Rectal smooth muscle tissue (tissue), 1 donor: Measurements from ENCODE around the gene SRGAP1.
"Not testable (repeated sequence)": the region's sequence is repeated elsewhere in the genome, so short reads cannot be mapped to it uniquely, and the experiment has no call there.

Source experiments
- H3K27ac ChIP-seq: one replicate; pipeline ENCODE4 v1.7.0; 2013; ENCODE audit warnings: low read depth, low read length, inconsistent platforms
- H3K27me3 ChIP-seq: one replicate; pipeline ENCODE4 v1.7.0; 2013; ENCODE audit warnings: low read length; ENCODE audit not compliant: control insufficient read depth, insufficient read depth
- H3K36me3 ChIP-seq: one replicate; pipeline ENCODE4 v1.7.0; 2013; ENCODE audit warnings: low read length; ENCODE audit not compliant: control insufficient read depth, insufficient read depth
- H3K4me1 ChIP-seq: one replicate; pipeline ENCODE4 v1.7.0; 2013; ENCODE audit warnings: low read length; ENCODE audit not compliant: control insufficient read depth, insufficient read depth
- H3K4me3 ChIP-seq: one replicate; pipeline ENCODE4 v1.7.0; 2013; ENCODE audit warnings: low read length
- H3K9ac ChIP-seq: one replicate; pipeline ENCODE4 v1.7.0; 2013; ENCODE audit warnings: low read length

Gene SRGAP1

DNA sequence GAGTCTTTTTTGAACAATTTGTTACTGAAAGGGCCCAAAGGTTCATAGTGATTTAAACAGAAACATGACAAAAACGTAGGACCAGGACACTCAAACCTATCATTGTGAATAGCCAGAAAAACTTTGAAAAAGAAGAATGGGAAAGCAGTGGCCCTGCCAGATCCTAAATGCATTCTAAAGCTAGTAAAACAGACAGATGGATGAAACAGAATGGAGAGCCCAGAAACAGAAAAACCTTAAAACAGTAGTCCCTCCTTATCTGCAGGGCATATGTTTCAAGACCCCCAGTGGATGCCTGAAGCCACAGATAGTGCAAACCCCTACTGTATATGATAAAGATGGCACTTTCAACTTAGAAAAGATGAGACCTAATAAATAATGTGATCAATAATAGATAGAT is 283.9 kb downstream of the SRGAP1 start:
- Histone ChIP-seq H3K36me3 (peaks cover 15% of the 10 kb centered on the region), H3K4me3 (no peak overlapping the region), H3K27me3 (no peaks in the 10 kb centered on the region), H3K27ac (no peak overlapping the region), H3K9ac (no peak overlapping the region), H3K4me1 (no peaks in the 10 kb centered on the region)

DNA sequence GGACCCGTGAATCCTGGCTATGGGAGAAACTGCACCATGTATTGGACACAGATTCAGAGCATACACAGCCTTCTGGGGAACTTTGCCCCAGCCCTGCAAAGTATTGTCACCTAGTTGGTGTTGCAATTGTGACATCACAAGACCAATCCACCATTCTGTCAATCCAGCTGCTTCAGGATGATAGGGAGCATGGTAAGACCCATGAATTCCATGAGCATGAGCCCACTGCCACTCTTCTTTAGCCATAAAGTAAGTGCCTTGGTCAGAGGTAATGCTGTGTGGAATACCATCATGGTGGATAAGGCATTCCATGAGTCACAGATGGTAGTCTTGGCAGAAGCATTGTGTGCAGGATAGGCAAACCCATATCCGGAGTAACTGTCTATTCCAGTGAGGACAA is 286.0 kb downstream of the SRGAP1 start:
- not testable (repeated sequence) for H3K4me3 ChIP-seq, H3K27ac ChIP-seq, H3K27me3 ChIP-seq, H3K9ac ChIP-seq, H3K4me1 ChIP-seq
- peaks cover 15% of the 10 kb centered on the region for H3K36me3 ChIP-seq

DNA sequence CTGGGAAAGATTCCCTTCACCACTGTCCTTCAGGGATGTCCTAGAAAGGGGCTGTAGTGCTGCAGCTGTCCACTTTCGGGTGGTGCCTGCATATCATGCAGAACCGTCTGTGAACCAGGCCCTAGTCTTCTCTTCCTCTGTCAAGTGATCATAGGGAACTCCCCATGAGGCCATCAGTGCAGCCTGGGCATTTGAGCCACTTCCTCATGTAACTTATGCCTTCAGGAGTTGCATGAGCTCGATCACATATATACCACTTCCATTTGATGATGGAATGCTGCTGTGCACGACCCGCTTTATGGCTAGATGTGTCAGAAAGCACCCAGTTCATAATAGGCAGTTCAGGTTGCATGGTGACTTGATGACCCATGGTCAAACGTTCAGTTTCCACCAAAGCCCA is 287.0 kb downstream of the SRGAP1 start:
- H3K27me3 ChIP-seq, H3K9ac ChIP-seq, H3K27ac ChIP-seq, H3K4me3 ChIP-seq, H3K4me1 ChIP-seq: not testable (repeated sequence)
- H3K36me3 ChIP-seq: peaks cover 15% of the 10 kb centered on the region

DNA sequence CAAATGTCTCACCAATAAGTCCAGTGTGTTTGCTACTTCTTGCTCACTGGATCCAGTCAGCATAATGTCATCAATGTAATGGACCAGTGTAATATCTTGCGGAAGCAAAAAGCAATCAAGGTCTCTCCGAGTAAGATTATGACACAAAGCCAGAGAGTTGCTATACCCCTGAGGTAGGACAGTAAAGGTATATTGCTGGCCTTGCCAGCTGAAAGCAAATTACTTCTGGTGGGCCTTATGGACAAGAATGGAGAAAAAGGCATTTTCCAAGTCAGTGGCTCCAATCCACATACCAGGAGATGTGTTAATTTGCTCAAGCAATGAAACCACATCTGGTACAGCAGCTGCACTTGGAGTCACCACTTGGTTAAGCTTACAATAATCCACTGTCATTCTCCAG is 288.2 kb downstream of the SRGAP1 start:
- not testable (repeated sequence) for H3K27ac ChIP-seq, H3K27me3 ChIP-seq, H3K4me3 ChIP-seq, H3K9ac ChIP-seq, H3K4me1 ChIP-seq
- H3K36me3 ChIP-seq: peaks cover 13% of the 10 kb centered on the region

DNA sequence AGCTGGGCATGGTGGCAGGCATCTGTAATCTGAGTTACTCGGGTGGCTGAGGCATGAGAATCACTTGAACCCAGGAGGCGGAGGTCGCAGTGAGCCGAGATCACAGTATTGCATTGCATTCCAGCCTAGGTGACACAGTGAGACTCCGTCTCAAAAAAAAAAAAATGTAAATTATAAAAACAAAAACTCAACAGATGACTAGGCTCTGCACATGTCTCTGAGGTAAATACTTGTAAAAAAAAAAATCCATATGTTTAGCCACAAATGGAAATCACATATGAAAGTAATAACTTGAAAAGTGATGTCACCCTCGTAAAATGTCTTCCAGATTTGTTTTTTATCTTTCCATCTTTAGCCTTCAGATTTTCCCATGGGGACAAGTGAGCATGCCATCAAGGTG is 292.6 kb downstream of the SRGAP1 start:
- Histone ChIP-seq H3K4me1 (no peaks in the 10 kb centered on the region), H3K4me3 (no peak overlapping the region), H3K27ac (no peak overlapping the region), H3K27me3 (no peaks in the 10 kb centered on the region), H3K9ac (no peak overlapping the region), H3K36me3 (peaks cover 3% of the 10 kb centered on the region)

DNA sequence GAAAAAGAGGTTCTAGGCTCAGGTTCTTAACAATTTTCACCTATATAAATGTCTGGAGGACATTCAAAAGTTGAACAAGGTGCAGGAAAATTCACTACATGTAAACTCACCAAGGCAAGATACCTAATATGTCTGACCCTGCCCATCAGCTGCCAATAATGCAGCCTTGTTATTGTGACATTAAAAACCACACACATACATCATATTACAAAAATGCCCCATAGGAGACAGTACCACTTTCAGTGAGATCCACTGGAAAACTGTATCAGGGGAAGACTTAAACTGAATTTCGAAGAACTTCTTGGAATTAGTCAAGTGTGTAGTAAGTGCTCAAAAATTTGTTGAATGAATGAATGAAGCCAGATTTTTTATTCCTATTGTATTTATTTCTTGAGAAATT is 294.5 kb downstream of the SRGAP1 start:
- Histone ChIP-seq H3K36me3 (peaks cover 3% of the 10 kb centered on the region), H3K4me3 (no peak overlapping the region), H3K9ac (no peak overlapping the region), H3K4me1 (no peaks in the 10 kb centered on the region), H3K27me3 (no peaks in the 10 kb centered on the region), H3K27ac (no peak overlapping the region)

DNA sequence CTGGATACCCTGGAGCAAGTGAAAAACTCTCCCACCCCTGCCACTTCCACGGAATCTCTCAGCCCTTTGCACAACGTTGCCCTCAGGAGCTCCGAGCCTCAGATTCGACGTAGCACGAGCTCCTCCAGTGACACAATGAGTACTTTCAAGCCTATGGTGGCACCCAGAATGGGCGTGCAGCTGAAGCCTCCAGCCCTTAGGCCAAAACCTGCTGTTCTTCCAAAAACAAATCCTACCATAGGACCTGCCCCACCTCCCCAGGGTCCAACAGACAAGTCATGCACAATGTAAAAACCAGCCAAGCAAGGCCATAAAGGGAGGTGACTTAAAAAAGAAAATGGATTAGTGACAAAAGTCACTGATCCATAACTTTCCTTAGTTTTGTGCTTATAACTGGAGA is 297.9 kb downstream of the SRGAP1 start:
- H3K27ac ChIP-seq: no peak overlapping the region
- no peaks in the 10 kb centered on the region for H3K27me3 ChIP-seq
- H3K36me3 ChIP-seq: peaks cover 3% of the 10 kb centered on the region
- no peak overlapping the region for H3K4me3 ChIP-seq
- no peaks in the 10 kb centered on the region for H3K4me1 ChIP-seq
- no peak overlapping the region for H3K9ac ChIP-seq

DNA sequence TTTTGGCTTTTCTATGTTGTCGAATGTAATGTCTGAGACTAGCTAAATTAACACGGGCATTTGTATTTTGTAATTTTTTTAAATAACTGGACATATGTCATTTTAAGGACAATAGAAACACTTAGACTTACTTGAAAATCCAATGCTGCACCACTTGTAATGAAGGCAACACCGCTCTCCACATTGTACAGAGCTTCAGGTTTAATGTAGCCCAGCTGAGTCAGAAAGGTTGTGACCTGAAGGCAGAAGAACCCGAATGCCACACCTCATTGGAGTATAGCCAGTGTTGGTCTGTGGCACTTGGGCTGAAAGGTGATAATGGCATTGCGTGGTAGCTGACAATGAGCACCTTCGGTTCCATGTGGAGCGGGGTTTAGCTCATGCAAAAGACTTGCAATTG is 298.3 kb downstream of the SRGAP1 start:
- H3K4me1 ChIP-seq: no peaks in the 10 kb centered on the region
- H3K9ac ChIP-seq: no peak overlapping the region
- H3K4me3 ChIP-seq: no peak overlapping the region
- no peaks in the 10 kb centered on the region for H3K27me3 ChIP-seq
- H3K36me3 ChIP-seq: peaks cover 3% of the 10 kb centered on the region
- no peak overlapping the region for H3K27ac ChIP-seq

DNA sequence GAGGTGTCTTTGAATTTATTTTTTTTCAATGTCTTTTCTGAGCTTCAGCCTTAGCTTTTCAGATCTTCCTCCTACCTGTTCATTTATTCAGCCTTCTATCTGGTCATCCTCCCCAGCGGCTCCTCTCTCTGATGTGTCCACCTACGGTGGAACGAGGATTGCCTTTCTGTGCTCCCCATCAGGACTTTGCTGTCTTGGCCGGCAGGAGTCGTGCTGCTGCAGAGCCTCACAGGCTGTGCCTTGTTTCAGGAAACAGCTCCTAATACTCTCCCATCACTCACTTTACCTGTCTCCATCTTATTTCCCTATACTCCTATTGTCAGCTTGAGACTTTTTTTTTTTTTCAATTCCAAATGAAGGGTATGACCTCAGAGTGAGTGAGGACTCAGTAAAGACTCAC is 300.7 kb downstream of the SRGAP1 start:
- Histone ChIP-seq H3K36me3 (peaks cover 3% of the 10 kb centered on the region), H3K9ac (no peak overlapping the region), H3K27me3 (no peaks in the 10 kb centered on the region), H3K4me1 (no peaks in the 10 kb centered on the region), H3K4me3 (no peak overlapping the region), H3K27ac (no peak overlapping the region)

DNA sequence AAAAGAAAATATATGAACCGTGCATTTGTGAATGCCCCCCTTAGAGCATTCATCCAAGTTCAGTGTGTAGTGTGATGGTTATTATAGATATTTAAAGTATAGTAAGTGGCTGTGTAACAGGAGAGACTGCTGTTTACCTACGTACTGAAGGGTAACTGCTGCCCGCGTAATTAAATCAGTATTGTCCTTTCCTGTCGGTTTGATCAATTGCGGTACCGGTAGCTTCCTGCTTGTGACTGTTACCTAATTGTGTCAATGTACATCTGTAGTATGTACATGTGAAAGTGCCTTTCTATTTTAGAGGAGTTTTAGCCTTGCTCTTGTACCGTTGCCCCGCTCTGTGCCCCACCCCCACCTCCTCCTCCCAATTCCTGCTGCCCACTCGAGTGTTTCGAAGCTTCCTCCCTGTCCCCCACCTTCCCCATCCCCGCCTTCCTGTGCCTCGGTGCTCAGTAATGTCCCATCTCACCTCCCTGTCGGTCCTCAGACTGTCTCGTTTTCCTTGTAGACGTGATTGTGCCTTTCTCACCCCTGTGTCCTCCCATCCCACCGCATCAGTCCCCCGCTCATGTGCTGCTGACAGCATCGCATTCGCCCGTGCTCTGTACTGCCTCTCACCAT is 302.6 kb downstream of the SRGAP1 start:
- Histone ChIP-seq H3K9ac (no peak overlapping the region), H3K27me3 (no peaks in the 10 kb centered on the region), H3K27ac (no peak overlapping the region), H3K4me3 (no peak overlapping the region), H3K4me1 (no peaks in the 10 kb centered on the region), H3K36me3 (peaks cover 3% of the 10 kb centered on the region)

DNA sequence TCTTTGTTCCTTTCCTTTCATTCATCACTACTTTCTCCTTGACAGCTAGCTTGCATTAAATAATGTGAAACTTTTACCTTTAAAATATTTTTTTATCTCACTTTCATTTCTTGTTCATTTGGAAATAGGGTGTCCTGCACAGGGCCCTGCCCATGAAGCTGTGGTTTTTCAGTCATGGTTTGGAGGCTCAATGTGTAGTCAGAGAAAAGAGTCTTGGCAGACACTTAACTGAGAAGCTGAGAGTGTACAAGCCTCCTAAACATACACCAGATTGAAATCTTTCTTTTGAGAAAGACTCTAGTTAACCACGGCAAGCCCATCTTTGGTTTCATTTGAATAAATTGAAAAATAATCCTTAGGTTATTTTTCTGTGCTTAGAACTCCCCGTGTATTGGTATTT is 303.4 kb downstream of the SRGAP1 start:
- no peak overlapping the region for H3K9ac ChIP-seq
- peaks cover 1% of the 10 kb centered on the region for H3K36me3 ChIP-seq
- H3K4me1 ChIP-seq: no peaks in the 10 kb centered on the region
- no peaks in the 10 kb centered on the region for H3K27me3 ChIP-seq
- H3K4me3 ChIP-seq: no peak overlapping the region
- H3K27ac ChIP-seq: no peak overlapping the region

DNA sequence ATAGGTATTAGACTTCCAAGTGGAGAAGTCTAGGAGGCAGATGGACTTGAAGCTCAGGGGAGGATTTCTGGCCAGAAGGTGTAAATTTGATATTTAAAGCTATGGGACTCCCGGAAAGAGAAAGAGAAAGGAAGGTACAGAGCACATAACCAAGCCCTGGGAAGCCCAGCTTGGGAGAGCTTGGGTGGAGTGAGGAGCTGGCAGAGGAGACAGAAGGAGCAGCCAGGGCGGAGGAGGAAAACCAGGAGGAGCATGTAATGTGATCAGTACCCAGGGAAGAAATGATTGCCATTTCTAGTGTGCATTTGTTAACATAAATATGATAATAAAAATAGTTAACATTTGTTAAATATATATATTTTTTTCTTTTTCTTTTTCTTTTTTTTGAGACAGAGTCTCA is 310.2 kb downstream of the SRGAP1 start:
- Histone ChIP-seq H3K9ac (no peak overlapping the region), H3K27ac (no peak overlapping the region), H3K27me3 (no peaks in the 10 kb centered on the region), H3K4me1 (no peaks in the 10 kb centered on the region), H3K36me3 (no peaks in the 10 kb centered on the region), H3K4me3 (no peak overlapping the region)

DNA sequence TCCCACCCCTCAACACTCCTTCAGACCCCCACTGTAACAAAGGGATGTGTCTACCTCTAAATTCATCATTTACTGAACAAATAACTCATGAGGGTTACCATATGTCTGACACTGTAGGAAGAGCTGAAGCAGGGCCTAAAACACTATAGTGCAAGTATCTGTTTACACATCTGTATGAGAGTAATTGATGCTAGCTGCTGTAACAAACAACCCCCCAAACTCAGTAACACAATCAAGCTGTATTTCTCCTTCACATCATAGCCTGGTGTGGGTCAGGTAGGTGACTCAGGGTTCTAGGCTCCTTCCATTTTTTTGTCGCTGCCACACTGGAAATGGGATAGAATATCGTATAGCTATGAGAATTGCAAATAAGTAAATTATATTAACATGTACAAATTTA is 312.6 kb downstream of the SRGAP1 start:
- no peaks in the 10 kb centered on the region for H3K27me3 ChIP-seq
- no peak overlapping the region for H3K4me3 ChIP-seq

More for the DNA sequence above, 312.6 kb downstream of the SRGAP1 start:
- H3K27ac ChIP-seq: no peak overlapping the region
- H3K36me3 ChIP-seq: no peaks in the 10 kb centered on the region
- no peaks in the 10 kb centered on the region for H3K4me1 ChIP-seq
- H3K9ac ChIP-seq: no peak overlapping the region
